ELR (cell line): ENCODE data around the gene DHX30.
"Not testable (repeated sequence)": the region's sequence is repeated elsewhere in the genome, so short reads cannot be mapped to it uniquely, and the experiment has no call there.

ENCODE experiments used
- DNase-seq: peaks from one replicate; pipeline ENCODE4 v3.0.0-alpha.2; 2015; ENCODE audit warnings: low read depth

The DHX30 gene

GRCh38 chr3:47887991-47888390 is 85.1 kb downstream of the DHX30 start:
- DNase-seq = not testable (repeated sequence)

GRCh38 chr3:47888986-47889757 is 86.2 kb downstream of the DHX30 start:
- DNase-seq = no peak

DNA sequence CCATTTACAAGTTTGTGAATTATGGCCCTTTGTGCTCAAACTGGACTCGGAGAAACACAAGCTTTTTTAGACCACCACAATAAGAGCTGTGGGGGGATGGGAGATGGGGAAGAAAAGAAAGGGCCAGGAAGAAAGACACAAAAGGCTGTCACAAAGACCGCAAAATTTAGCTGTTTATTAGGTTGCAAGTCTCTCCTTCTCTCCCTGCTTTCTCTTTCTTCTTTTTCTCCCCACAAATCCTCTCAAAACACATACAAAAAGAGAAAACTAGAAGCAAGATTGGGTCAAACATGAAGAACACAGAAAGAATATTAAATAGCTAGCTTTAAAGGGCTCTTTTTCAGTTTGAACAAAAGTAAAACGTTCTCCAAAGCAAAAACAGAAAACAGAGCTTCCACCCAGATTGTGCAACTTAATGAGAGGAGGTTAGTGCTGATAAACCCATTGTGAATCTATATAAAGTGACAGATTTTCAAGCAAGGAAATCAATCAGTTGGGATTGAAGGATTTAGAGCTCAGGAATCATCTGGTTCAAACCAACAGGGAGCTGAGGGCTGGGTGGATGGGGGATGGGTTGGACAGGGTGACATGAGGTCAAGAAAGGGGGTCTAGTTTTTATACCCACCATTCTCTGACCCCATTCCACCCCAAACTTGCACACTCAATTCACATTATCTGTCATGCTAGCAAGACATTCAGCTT is 87.3 kb downstream of the DHX30 start:
- no peak for DNase-seq

GRCh38 chr3:47890828-47891612 is 88.1 kb downstream of the DHX30 start:
- no peak for DNase-seq

DNA sequence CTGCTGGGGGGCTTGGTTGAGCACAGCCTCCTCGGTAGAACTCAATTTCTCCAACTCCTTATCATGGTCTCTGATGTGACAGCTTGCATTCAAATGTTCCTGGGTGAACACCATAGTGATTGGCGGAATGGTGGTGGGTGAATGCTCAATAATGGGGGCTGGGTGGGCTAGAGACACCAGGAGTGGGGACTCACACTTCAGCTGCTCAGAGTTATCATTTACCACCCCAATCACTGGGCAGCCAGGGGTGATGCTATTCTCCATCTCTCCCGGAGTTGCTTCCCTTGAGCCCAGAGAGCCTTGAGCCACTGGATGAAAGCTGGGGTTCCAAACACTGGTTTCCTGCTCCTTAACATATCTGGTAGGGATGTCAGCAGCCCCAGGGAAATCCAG is 88.7 kb downstream of the DHX30 start:
- DNase-seq = no peak

- DNase-seq = no peak
Observed at GRCh38 chr3:47892286-47893040, 89.5 kb downstream of the DHX30 start.

DNA sequence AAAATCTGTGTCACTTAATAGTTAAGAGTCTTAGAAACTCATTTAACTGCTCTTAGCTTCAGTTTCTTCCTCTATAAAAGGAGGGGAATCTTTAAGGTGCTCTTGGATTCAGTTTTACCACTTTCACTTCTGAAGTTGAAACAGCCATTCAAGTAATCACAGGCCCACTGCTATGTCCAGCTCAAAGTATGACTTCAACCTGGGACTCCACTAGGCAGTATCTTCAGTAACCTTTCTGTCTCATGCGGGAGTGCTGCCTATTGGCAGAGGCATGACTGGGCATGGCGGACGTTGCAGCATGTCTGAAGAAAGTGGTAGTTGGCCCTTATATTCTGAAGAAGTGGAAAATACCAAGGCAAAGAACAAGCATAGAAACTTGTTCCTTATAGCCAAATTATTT is 92.3 kb downstream of the DHX30 start:
- DNase-seq = no peak

DNA sequence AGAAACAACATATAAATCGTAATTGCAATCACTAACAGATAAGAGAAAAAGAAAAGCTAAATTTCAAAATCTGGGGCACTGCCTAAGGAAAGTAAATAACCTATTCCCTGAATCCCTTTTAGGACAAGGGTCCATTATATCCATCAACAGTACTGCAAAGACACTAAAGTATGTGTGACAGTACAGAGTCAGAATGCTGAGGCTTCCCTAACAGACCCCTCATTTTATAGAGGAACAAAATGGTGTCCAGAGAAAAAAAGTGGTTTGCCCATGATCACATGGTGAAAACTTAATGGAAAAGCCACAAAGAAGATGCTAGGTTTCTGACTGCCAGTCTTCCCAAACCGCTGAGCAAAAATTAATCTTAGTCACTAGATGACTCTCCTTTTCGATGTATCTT is 93.8 kb downstream of the DHX30 start:
- DNase-seq = no peak

DNA sequence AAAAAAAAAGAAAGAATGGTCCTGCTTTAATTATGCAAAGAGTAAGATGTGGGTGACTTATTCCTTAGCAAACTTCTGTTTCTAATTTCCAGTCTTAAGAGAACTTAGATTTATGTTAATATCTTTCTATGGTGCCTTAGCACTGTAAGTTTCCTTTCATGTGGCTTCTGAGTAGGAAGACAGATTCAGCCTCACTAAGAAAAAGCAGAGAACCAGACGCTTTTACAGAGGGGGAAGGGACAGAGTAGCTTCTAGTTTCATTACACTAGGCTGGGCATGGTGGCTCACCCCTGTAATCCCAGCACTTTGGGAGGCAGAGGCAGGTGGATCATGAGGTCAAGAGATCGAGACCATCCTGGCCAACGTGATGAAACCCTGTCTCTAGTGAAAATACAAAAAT is 95.0 kb downstream of the DHX30 start:
- DNase-seq = no peak

DNA sequence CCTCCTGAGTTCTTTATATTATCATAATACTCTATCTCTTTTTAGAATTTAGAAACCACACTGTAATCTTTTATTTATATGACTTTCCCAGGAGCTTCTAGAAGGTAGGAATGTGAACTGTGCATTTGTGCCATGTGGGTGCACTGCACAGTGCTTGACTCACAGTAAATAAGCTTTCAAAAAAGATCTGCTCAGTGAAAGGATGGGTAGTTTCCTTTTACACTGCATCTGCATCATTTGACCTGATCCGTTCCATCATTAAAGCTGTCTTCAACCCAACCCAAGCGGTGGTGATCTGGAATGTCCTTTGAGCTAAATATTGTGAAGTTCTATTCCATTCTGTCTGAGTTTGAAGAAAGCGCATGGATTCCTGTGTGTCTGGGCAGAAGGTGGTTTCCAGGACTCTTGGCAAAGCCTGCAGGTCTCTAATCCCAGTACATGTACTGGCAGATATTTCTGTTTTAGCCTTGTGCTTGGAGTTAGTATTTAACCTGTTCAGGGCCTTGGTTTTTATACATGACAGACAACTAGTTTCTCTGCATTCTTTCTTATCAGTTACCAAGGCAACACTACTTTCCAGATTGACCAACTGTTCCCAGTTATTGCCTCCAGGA is 96.7 kb downstream of the DHX30 start:
- no peak for DNase-seq
